ENCODE results near the gene ANKRD66.

ANKRD66 gene

GRCh38 chr6:46755865-46756264 lies 9.1 kb downstream of the ANKRD66 start:
- no peak overlapping the region for H3K27ac Mint-ChIP-seq
- H3K4me1 Mint-ChIP-seq: no peaks in the 10 kb centered on the region
- H3K4me3 Mint-ChIP-seq: no peak overlapping the region
- no peaks in the 10 kb centered on the region for H3K9me3 Mint-ChIP-seq
- no peaks in the 10 kb centered on the region for H3K27me3 Mint-ChIP-seq (ENCODE audit: low read depth)
- H3K36me3 Mint-ChIP-seq (ENCODE audit: low read depth): no peaks in the 10 kb centered on the region
- no peak for TF ChIP-seq CTCF (IDR thresholded peaks at IDR 0.05; ENCODE audit: unreplicated experiment in 3 of 3)

GRCh38 chr6:46756469-46757213 lies 9.9 kb downstream of the ANKRD66 start:
- no peaks in the 10 kb centered on the region for H3K9me3 Mint-ChIP-seq
- no peak overlapping the region for H3K4me3 Mint-ChIP-seq
- TF ChIP-seq CTCF (IDR thresholded peaks at IDR 0.05; ENCODE audit: unreplicated experiment in 3 of 3): no peak
- no peaks in the 10 kb centered on the region for H3K4me1 Mint-ChIP-seq
- H3K27ac Mint-ChIP-seq: no peak overlapping the region
- H3K27me3 Mint-ChIP-seq (ENCODE audit: low read depth): no peaks in the 10 kb centered on the region
- no peaks in the 10 kb centered on the region for H3K36me3 Mint-ChIP-seq (ENCODE audit: low read depth)

GRCh38 chr6:46757214-46757596 lies 10.5 kb downstream of the ANKRD66 start:
- H3K9me3 Mint-ChIP-seq: no peaks in the 10 kb centered on the region
- no peaks in the 10 kb centered on the region for H3K27me3 Mint-ChIP-seq (ENCODE audit: low read depth)
- no peaks in the 10 kb centered on the region for H3K4me1 Mint-ChIP-seq
- H3K27ac Mint-ChIP-seq: no peak overlapping the region
- H3K36me3 Mint-ChIP-seq (ENCODE audit: low read depth): no peaks in the 10 kb centered on the region
- H3K4me3 Mint-ChIP-seq: no peak overlapping the region
- TF ChIP-seq CTCF (IDR thresholded peaks at IDR 0.05; ENCODE audit: unreplicated experiment in 3 of 3): no peak

GRCh38 chr6:46758960-46759753 lies 12.4 kb downstream of the ANKRD66 start:
- Mint-ChIP-seq H3K27ac (no peak overlapping the region), H3K27me3 (ENCODE audit: low read depth) (no peaks in the 10 kb centered on the region), H3K4me3 (no peak overlapping the region), H3K9me3 (no peaks in the 10 kb centered on the region), H3K4me1 (no peaks in the 10 kb centered on the region), H3K36me3 (ENCODE audit: low read depth) (no peaks in the 10 kb centered on the region)
- no peak for TF ChIP-seq CTCF (IDR thresholded peaks at IDR 0.05; ENCODE audit: unreplicated experiment in 3 of 3)

- Mint-ChIP-seq H3K27ac (no peak overlapping the region), H3K4me1 (no peaks in the 10 kb centered on the region), H3K27me3 (ENCODE audit: low read depth) (no peaks in the 10 kb centered on the region), H3K9me3 (no peaks in the 10 kb centered on the region), H3K36me3 (ENCODE audit: low read depth) (no peaks in the 10 kb centered on the region), H3K4me3 (no peak overlapping the region)
- TF ChIP-seq CTCF (IDR thresholded peaks at IDR 0.05; ENCODE audit: unreplicated experiment in 3 of 3): no peak
These were observed 14.2 kb downstream of the ANKRD66 start for GRCh38 chr6:46760925-46761324.

Data from nephron (organoid).